Prostate gland (tissue), 2 donors: ENCODE results near the gene LDAH.

Experiments used
- POLR2AphosphoS5 ChIP-seq: sonication (generic); formaldehyde crosslinking; IDR thresholded peaks from one replicate; pipeline ENCODE4 v1.6.1; 2017; ENCODE audit warnings: antibody characterized with exemption
- TF ChIP-seq, protein P1 (sequence below), 4 experiments: fragments of 200-600 bp in 2 of 4; fragments of 450-650 bp in 2 of 4; sonication (generic) in 2 of 4; IDR thresholded peaks; 1 replicate in 3 of 4; 2 replicates in 1 of 4; pipeline ENCODE4 v1.5.1; 2016 to 2019; ENCODE audit warnings: antibody characterized with exemption in 4 of 4, mild to moderate bottlenecking in 2 of 4, moderate library complexity in 2 of 4

DNA sequence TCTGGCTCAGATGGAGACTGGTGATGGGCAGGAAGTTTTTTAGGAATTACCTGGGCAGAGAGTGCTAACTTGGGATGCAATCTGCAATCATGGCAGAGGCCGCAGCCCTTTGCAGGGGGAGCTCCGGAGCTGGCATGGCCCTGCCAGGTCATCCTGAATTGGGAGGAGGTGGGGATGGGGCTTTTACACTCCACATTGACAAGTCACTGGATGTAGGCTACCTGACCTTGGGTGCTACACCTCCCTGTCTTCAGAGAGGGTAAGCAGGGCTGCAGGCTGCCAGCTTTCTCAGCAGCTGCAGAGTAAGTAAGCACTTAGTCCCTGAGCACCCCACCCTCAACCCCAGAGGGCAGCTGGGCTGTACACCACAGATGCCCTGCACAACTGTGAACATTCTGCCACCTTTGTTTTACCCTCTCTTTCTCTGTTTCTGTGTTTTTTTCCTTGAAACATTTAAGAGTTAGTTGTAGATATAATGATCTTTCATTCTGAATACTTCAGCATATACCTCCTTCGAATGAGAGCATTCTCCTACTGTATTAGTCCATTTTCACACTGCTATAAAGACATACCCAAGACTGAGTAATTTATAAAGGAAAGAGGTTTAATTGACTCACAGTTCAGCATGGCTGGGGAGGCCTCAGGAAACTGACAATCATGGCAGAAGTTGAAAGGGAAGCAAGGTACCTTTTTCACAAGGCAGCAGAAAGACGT lies 165.2 kb downstream of the LDAH start:
- TF ChIP-seq, protein P1, sequence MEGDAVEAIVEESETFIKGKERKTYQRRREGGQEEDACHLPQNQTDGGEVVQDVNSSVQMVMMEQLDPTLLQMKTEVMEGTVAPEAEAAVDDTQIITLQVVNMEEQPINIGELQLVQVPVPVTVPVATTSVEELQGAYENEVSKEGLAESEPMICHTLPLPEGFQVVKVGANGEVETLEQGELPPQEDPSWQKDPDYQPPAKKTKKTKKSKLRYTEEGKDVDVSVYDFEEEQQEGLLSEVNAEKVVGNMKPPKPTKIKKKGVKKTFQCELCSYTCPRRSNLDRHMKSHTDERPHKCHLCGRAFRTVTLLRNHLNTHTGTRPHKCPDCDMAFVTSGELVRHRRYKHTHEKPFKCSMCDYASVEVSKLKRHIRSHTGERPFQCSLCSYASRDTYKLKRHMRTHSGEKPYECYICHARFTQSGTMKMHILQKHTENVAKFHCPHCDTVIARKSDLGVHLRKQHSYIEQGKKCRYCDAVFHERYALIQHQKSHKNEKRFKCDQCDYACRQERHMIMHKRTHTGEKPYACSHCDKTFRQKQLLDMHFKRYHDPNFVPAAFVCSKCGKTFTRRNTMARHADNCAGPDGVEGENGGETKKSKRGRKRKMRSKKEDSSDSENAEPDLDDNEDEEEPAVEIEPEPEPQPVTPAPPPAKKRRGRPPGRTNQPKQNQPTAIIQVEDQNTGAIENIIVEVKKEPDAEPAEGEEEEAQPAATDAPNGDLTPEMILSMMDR (IDR thresholded peaks at IDR 0.05) = no peak
- no peak for TF ChIP-seq POLR2AphosphoS5
